GM12892 (cell line): ENCODE measurements around the gene DOK4.

Experiments
- POLR2A ChIP-seq: IDR thresholded peaks from 2 replicates; pipeline ENCODE4 v1.6.1; 2011; ENCODE audit warnings: low read depth, low read length, control low read depth
- POLR2AphosphoS5 ChIP-seq: IDR thresholded peaks from 2 replicates; pipeline ENCODE4 v1.6.1; 2011; ENCODE audit warnings: low read depth, low read length, control low read depth
- TAF1 ChIP-seq: IDR thresholded peaks from 2 replicates; pipeline ENCODE4 v1.6.1; 2011; ENCODE audit warnings: low read depth, mild to moderate bottlenecking, control low read depth, low read length, borderline replicate concordance

- TF ChIP-seq POLR2AphosphoS5 (no peak), POLR2A (no peak), TAF1 (no peak)
Observed at GRCh38 chr16:57502048-57502775, 15.9 kb upstream of the DOK4 start.
